Kidney (tissue), 14 donors: ENCODE data around the gene FAF1. TPM values are rescaled to one million over a fixed set of nuclear protein-coding genes. Genes with fewer than 3 reads are reported as not detected.
A peak's percentile ranks its signal among the peaks of the same experiment; 100 is the strongest.

Experiments
- DNase-seq, 5 donors: peaks; one replicate each; pipeline ENCODE4 v3.0.0-alpha.2; 2013 to 2020
- FAIRE-seq: peaks from 2 replicates; lab custom pipeline; 2012; peaks lifted over from hg19 to GRCh38; lab: Jason Lieb, UNC
- H3K27ac ChIP-seq, 2 donors: one replicate each; pipeline ENCODE4 v1.7.0; 2013; ENCODE audit warnings: low read depth in 2 of 2, low read length in 2 of 2, inconsistent platforms in 1 of 2
- H3K27me3 ChIP-seq: one replicate; pipeline ENCODE4 v1.7.1; 2013; ENCODE audit warnings: low read length, inconsistent platforms; ENCODE audit not compliant: control insufficient read depth, insufficient read depth
- H3K36me3 ChIP-seq, 3 donors: one replicate each; pipeline versions ENCODE4 v1.7.0 to v1.7.1; 2013; ENCODE audit warnings: low read length in 3 of 3, control low read depth in 1 of 3, inconsistent platforms in 1 of 3; ENCODE audit not compliant: insufficient read depth in 3 of 3, control insufficient read depth in 2 of 3
- H3K4me1 ChIP-seq, 3 donors: one replicate each; pipeline versions ENCODE4 v1.7.0 to v1.7.1; 2013; ENCODE audit warnings: low read length in 3 of 3, inconsistent platforms in 1 of 3, low read depth in 1 of 3; ENCODE audit not compliant: control insufficient read depth in 2 of 3, insufficient read depth in 2 of 3
- H3K4me3 ChIP-seq, 3 donors: one replicate each; pipeline versions ENCODE4 v1.7.0 to v1.8.1; 2013; ENCODE audit warnings: low read length in 3 of 3, control low read depth in 1 of 3, inconsistent platforms in 1 of 3
- H3K9ac ChIP-seq, 3 donors: one replicate each; pipeline versions ENCODE4 v1.7.0 to v1.7.1; 2013; ENCODE audit warnings: low read length in 3 of 3, control low read depth in 1 of 3, inconsistent platforms in 1 of 3
- H3K9me3 ChIP-seq, 3 donors: one replicate each; pipeline versions ENCODE4 v1.7.0 to v1.7.1; 2013; ENCODE audit warnings: low read length in 3 of 3, control low read depth in 1 of 3, inconsistent platforms in 1 of 3; ENCODE audit not compliant: control insufficient read depth in 2 of 3, insufficient read depth in 1 of 3
- CTCF ChIP-seq: IDR thresholded peaks from 3 replicates; pipeline ENCODE4 v1.5.1; 2012; ENCODE audit warnings: mild to moderate bottlenecking, moderate library complexity, borderline replicate concordance; ENCODE audit not compliant: insufficient read depth; ENCODE audit errors: extremely low read depth
- intact Hi-C: fragments of 100-400 bp; cut with DNase I; formaldehyde crosslinking; loops from one replicate; pipeline ENCODE4 v1.11.1; 2022
- polyA plus RNA-seq: library from polyadenylated mRNA; stranded (reverse); fragments of 350-450 nt; fragmentation: Illumina TruSeq; extraction: RNeasy Lipid Tissue Mini Kit (QIAGEN cat#74804); gene quantifications from one replicate; pipeline ENCODE4 v1.2.3, GENCODE V29; 2014; ENCODE audit warnings: low read depth, low replicate concordance; ENCODE audit not compliant: insufficient read depth
- total RNA-seq: library from RNA; stranded (reverse); fragmentation: NEBNext Ultra II Directional; extraction: Animal tissue kit (Norgen Biotek cat#: 25700); gene quantifications from one replicate; pipeline ENCODE4 v1.2.1, GENCODE V29; 2021
- donor health status: control.
- donor health status: control.
- donor health status: control.
- donor health status: control.
- donor health status: control.
- donor health status: DM: yes; HTN: yes; CAD: no.
- donor health status: Normal renal cell carcinoma (clear cell type).

The FAF1 gene
- total and polyA plus RNA-seq, 2 donors from 2014 or later: 50.1 to 72.8 TPM

- intact Hi-C loops: no loop called here
- H3K27me3 ChIP-seq: no peaks in the 10 kb centered on the region
- FAIRE-seq (no peak), DNase-seq (peak in 2 of 5 donors; percentile 5 to 34)
- peak; percentile 19 for TF ChIP-seq CTCF
- H3K27ac ChIP-seq: no peak overlapping the region
- no peaks in the 10 kb centered on the region for H3K9me3 ChIP-seq
- H3K9ac ChIP-seq: no peak overlapping the region
- H3K4me1 ChIP-seq: no peaks in the 10 kb centered on the region
- H3K36me3 ChIP-seq: no peaks in the 10 kb centered on the region
- no peak overlapping the region for H3K4me3 ChIP-seq
Measured at GRCh38 chr1:50750021-50750619, 209.9 kb downstream of the FAF1 start.

GRCh38 chr1:50747394-50747793, 212.7 kb downstream of the FAF1 start:
- H3K36me3 ChIP-seq: no peaks in the 10 kb centered on the region
- intact Hi-C loops: no loop called here
- H3K9ac ChIP-seq: no peak overlapping the region
- peak overlapping the region in 1 of 3 donors; percentile 7 for H3K4me3 ChIP-seq
- no peak for TF ChIP-seq CTCF
- H3K27me3 ChIP-seq: no peaks in the 10 kb centered on the region
- no peak overlapping the region for H3K27ac ChIP-seq
- no peaks in the 10 kb centered on the region for H3K9me3 ChIP-seq
- no peaks in the 10 kb centered on the region for H3K4me1 ChIP-seq
- DNase-seq (no peak), FAIRE-seq (no peak)

- DNase-seq: peak in 1 of 5 donors; percentile 5
- Histone ChIP-seq H3K27ac (no peak overlapping the region), H3K4me3 (no peak overlapping the region), H3K9ac (no peak overlapping the region), H3K27me3 (no peaks in the 10 kb centered on the region), H3K36me3 (no peaks in the 10 kb centered on the region), H3K4me1 (no peaks in the 10 kb centered on the region), H3K9me3 (no peaks in the 10 kb centered on the region)
- intact Hi-C loops: no loop called here
- no peak for FAIRE-seq
- TF ChIP-seq CTCF: no peak
Measured at GRCh38 chr1:50742523-50742922, 217.5 kb downstream of the FAF1 start.

- Histone ChIP-seq H3K9me3 (no peaks in the 10 kb centered on the region), H3K4me1 (no peaks in the 10 kb centered on the region), H3K27me3 (no peaks in the 10 kb centered on the region), H3K9ac (no peak overlapping the region), H3K27ac (no peak overlapping the region), H3K36me3 (no peaks in the 10 kb centered on the region), H3K4me3 (no peak overlapping the region)
- DNase-seq: no peak
- intact Hi-C loops: no loop called here
- no peak for FAIRE-seq
- no peak for TF ChIP-seq CTCF
Measured at GRCh38 chr1:50739125-50739524, 220.9 kb downstream of the FAF1 start.
